Activated CD8-positive, alpha-beta T cell treated with anti-CD3 and anti-CD28 coated beads, Interleukin-2, amount 10 ng/mL, durations not matched to agents 7 days and 5 days (primary cell): ENCODE measurements around the gene MAP2K1. TPM values are rescaled to one million over a fixed set of nuclear protein-coding genes. Genes with fewer than 3 reads are reported as not detected.

Experiments
- microRNA-seq: library from miRNA; unstranded; fragments of <30 nt; microRNA quantifications from one replicate; pipeline ENCODE4 v1.2.0, GENCODE V29; 2022
- total RNA-seq, 2 experiments: library from RNA; stranded (reverse); gene quantifications; one replicate each; pipeline ENCODE4 v1.2.3, GENCODE V29; 2021

Gene MAP2K1
- total RNA-seq, 2 experiments from 2014 or later: 108 to 118 TPM

Small RNA genes lying within 50 kb of the gene (microRNA-seq; reads per million reads assigned to microRNA genes)
- 2.3 reads per million for gene MIR4512

Other genes starting within 250 kb of the MAP2K1 start
- gene MEGF11, start 133.2 kb upstream of the MAP2K1 start, total RNA-seq: not detected
- 10 to 100 TPM; 23.6 to 24.3 TPM for gene DIS3L, start 93.3 kb upstream of the MAP2K1 start, total RNA-seq
- gene TIPIN, start 30.2 kb upstream of the MAP2K1 start, total RNA-seq: 10 to 100 TPM; 36.4 to 42.7 TPM
- 10 to 100 TPM; 25.0 to 25.7 TPM for gene SNAPC5, start 110.8 kb downstream of the MAP2K1 start, total RNA-seq
- gene RPL4, start 117.9 kb downstream of the MAP2K1 start, total RNA-seq: 1,000 to 10,000 TPM; 2,498 to 2,528 TPM
- gene ZWILCH, start 118.4 kb downstream of the MAP2K1 start, total RNA-seq: 10 to 100 TPM; 37.2 to 44.8 TPM
- not detected for gene LCTL, start 179.1 kb downstream of the MAP2K1 start, total RNA-seq